Thoracic aorta (tissue), 2 donors: ENCODE results near the gene TLE4. TPM values are rescaled to one million over a fixed set of nuclear protein-coding genes. Genes with fewer than 3 reads are reported as not detected.

Source experiments
- ATAC-seq: fragments of 150-250 bp; one replicate; pipeline ENCODE4 v1.8.0; 2017; ENCODE audit warnings: low read depth; ENCODE audit not compliant: insufficient number of reproducible peaks, low FRiP score
- DNase-seq: peaks from one replicate; pipeline ENCODE4 v3.0.0-alpha.2; 2020; ENCODE audit warnings: low spot score
- H3K27ac ChIP-seq, 2 donors: fragments of 200-600 bp; sonication (generic); 1 replicate in 1 of 2; 2 replicates in 1 of 2; pipeline ENCODE4 v1.5.1; 2016; ENCODE audit warnings: mild to moderate bottlenecking in 2 of 2, moderate library complexity in 2 of 2
- H3K27me3 ChIP-seq: fragments of 200-600 bp; sonication (generic); replicated peaks from 2 replicates; pipeline ENCODE4 v1.6.0; 2016; ENCODE audit warnings: mild to moderate bottlenecking; ENCODE audit not compliant: insufficient read depth
- H3K36me3 ChIP-seq: fragments of 200-600 bp; sonication (generic); one replicate; pipeline ENCODE4 v1.5.1; 2016
- H3K4me1 ChIP-seq, 2 donors: fragments of 200-600 bp; sonication (generic); 1 replicate in 1 of 2; 2 replicates in 1 of 2; pipeline versions ENCODE4 v1.5.1 to v1.6.0; 2016; ENCODE audit warnings: low read depth in 2 of 2, mild to moderate bottlenecking in 1 of 2; ENCODE audit not compliant: control insufficient read depth in 1 of 2
- H3K4me3 ChIP-seq: fragments of 200-600 bp; sonication (generic); 2 replicates; pipeline ENCODE4 v1.5.1; 2016; ENCODE audit warnings: mild to moderate bottlenecking
- H3K9me3 ChIP-seq: fragments of 200-600 bp; sonication (generic); 2 replicates; pipeline ENCODE4 v1.5.1; 2016
- total RNA-seq, 2 donors: library from RNA; depleted of rRNA; stranded (reverse); fragments of >200 nt; gene quantifications; one replicate each; pipeline versions ENCODE4 v1.1.0 to v1.2.3, GENCODE V29; 2016
- TF ChIP-seq, protein P1 (sequence below): fragments of 200-600 bp; sonication (generic); IDR thresholded peaks from one replicate; pipeline ENCODE4 v1.5.1; 2019; ENCODE audit warnings: antibody characterized with exemption

The TLE4 gene
- total RNA-seq, 2 donors from 2014 or later: 19.7 to 44.1 TPM

DNA sequence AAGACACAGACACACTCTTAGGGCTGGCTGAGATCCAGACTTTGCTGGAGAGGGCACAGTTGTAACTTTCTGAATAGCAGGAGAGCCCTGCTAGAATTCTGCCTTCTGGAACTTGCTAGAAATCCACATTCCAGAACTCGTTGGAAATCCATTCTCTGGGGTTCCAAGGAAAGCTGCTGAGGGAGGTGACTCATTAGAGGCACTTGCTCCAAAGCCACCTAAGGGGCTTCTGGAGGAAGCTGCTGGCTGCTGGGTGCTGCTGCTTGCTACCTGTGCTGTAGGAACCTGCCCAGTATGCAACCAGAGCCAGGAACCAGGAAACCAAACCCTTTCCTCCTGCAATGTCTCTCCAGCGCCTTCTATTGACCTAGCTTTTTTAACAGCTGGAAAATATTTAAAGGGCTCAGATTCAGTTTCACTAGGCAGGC, 4.1 kb upstream of the TLE4 start:
- no peak overlapping the region for H3K27ac ChIP-seq
- no peaks in the 10 kb centered on the region for H3K27me3 ChIP-seq
- ATAC-seq: no peak
- TF ChIP-seq, protein P1, sequence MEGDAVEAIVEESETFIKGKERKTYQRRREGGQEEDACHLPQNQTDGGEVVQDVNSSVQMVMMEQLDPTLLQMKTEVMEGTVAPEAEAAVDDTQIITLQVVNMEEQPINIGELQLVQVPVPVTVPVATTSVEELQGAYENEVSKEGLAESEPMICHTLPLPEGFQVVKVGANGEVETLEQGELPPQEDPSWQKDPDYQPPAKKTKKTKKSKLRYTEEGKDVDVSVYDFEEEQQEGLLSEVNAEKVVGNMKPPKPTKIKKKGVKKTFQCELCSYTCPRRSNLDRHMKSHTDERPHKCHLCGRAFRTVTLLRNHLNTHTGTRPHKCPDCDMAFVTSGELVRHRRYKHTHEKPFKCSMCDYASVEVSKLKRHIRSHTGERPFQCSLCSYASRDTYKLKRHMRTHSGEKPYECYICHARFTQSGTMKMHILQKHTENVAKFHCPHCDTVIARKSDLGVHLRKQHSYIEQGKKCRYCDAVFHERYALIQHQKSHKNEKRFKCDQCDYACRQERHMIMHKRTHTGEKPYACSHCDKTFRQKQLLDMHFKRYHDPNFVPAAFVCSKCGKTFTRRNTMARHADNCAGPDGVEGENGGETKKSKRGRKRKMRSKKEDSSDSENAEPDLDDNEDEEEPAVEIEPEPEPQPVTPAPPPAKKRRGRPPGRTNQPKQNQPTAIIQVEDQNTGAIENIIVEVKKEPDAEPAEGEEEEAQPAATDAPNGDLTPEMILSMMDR: no peak
- H3K4me3 ChIP-seq: no peak overlapping the region
- H3K4me1 ChIP-seq: peaks cover 3 to 6% of the 10 kb centered on the region in 2 donors
- no peak for DNase-seq
- no peaks in the 10 kb centered on the region for H3K9me3 ChIP-seq
- no peaks in the 10 kb centered on the region for H3K36me3 ChIP-seq

DNA sequence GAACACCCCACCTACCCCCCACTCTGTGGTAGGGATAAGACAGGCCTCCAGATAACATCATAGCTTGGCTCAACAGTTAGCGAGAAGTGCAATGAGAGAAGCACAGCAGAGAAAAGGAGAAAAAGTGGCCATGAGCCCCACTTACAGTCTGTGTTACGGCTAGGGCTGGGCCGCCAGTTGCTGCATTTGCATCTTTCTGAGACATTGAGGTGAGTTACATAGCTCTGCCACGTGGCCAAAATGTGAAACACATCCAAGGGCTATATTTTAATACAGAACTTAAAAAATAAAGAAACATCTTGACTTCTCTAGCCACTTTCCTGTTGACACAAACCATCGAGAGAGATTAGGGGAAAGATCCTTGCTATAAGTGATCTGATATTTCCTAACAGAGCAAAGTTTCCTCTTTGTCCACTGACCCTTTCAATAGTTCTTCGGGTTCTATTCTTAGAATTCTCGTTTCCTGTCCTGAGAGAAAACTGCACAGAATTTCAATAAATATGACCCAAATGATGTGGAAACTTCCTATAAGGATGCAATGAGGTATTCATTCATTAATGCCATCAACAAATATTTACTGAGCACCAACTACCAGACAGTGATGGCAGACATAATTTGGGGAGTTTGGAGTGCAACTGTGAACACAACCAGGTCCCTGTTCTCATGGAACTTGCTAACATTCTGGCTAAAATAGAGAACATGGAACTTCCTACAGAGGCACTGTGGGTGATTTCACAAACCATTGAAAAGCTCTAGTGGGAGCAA, 3.2 kb upstream of the TLE4 start:
- H3K36me3 ChIP-seq: no peaks in the 10 kb centered on the region
- no peaks in the 10 kb centered on the region for H3K9me3 ChIP-seq
- DNase-seq (no peak), ATAC-seq (no peak)
- no peaks in the 10 kb centered on the region for H3K27me3 ChIP-seq
- H3K4me1 ChIP-seq: peaks cover 3 to 6% of the 10 kb centered on the region in 2 donors
- TF ChIP-seq, protein P1: no peak
- no peak overlapping the region for H3K27ac ChIP-seq
- no peak overlapping the region for H3K4me3 ChIP-seq

DNA sequence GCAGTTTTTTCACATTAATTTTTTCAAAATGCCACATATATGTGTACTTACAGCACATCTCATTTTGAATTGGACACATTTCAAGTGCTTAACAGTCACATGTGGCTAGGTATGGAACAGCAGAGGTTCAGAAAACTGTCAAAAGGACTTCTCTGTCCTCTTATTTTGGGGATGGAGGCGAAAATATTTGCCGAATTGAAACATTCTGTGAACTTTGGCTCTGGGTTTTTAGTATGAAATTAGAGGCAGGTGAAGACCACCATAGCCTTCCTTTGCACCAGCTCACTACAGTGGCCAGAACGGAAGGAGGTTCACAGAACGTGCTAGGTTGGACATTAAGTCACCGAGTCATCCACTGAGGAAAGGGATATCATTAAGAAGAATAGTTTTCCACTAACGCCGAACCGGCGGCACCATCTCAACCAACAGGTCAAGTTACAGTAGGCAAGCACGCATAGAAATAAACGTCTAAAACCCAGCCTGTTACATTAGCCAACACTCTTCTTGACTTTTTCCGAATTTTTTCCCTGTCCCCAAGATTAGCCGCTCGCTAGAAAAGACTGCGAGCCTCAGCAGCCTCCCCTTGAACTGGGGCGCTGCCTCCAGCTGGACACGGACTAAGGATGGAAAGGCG, 1.8 kb upstream of the TLE4 start:
- Histone ChIP-seq H3K9me3 (no peaks in the 10 kb centered on the region), H3K27me3 (no peaks in the 10 kb centered on the region), H3K4me3 (peak overlapping the region; percentile 80), H3K4me1 (peaks cover 5 to 12% of the 10 kb centered on the region in 2 donors), H3K27ac (no peak overlapping the region), H3K36me3 (no peaks in the 10 kb centered on the region)
- DNase-seq (no peak), ATAC-seq (no peak)
- TF ChIP-seq, protein P1: no peak

DNA sequence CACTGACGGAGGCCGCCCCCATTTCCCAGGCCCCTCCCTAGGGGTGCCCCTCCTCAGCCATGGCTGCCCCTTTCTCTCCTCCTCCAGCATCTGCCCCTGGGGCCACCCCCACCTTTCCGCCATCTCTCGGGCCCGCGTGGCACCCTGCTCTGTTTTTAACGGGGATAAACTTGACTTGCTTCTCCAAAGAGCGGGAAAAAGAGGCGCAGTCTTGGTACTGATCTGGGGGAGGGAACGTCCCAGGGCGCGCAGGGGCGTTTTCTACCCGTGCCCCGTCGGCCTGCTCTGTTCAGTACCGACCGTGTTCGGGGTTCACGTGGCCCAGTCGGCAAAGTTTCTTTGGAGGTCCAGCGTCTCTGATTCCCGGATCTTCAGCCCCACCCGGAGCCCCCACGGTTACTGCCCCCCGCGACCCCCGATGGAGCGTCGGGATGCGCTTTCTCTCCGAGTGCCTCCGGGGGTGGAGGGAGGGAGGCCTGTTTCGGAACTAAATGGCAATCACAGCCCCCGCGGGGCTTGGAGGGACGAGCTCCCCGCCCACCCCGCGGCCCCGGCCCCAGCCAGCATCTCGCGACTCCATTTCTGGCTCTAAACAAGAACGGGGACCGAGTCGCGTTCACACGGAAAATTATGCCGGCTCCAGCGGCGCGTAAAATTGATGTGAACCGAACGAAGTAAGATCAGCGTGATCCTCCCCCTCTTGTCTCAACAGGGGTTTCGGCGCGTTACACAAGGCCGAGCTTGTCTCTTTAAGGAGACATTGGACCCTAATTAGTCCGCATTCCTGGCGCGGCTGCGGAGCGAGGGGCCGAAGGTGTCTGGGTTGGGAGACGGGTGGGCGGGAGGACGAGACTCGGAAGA, 1.1 kb upstream of the TLE4 start:
- H3K9me3 ChIP-seq: no peaks in the 10 kb centered on the region
- no peaks in the 10 kb centered on the region for H3K36me3 ChIP-seq
- ATAC-seq (no peak), DNase-seq (no peak)
- H3K4me3 ChIP-seq: peak overlapping the region; percentile 80
- H3K27ac ChIP-seq: no peak overlapping the region
- H3K4me1 ChIP-seq: peaks cover 5 to 12% of the 10 kb centered on the region in 2 donors
- no peaks in the 10 kb centered on the region for H3K27me3 ChIP-seq
- TF ChIP-seq, protein P1: no peak
